GM12878 (cell line): ENCODE results near the gene NUDT16L1. TPM values are rescaled to one million over a fixed set of nuclear protein-coding genes. Genes with fewer than 3 reads are reported as not detected.

Experiments
- ATAC-seq: fragments of 200-7000 bp; cut with Tn5 transposase; 3 replicates; pipeline ENCODE4 v1.9.1; 2020; ENCODE audit warnings: mild to moderate bottlenecking, moderate library complexity
- BruUV-seq: library from RNA; stranded (reverse); fragments of 400-500 nt; replicated peaks from 2 replicates; lab custom pipeline; 2021; lab: Mats Ljungman, UMichigan
- CTCF ChIA-PET: fragments of 300-600 bp; sonication (Branson Sonifier 250); formaldehyde crosslinking; extraction: SDS; loops from one replicate; lab custom pipeline; 2021; ENCODE audit warnings: inconsistent platforms; lab: Yijun Ruan, JAX
- POLR2A ChIA-PET: fragments of 350-600 bp; formaldehyde crosslinking; extraction: SDS; loops from one replicate; lab custom pipeline; 2021; ENCODE audit warnings: inconsistent platforms; lab: Charles Lee
- RAD21 ChIA-PET: fragments of 300-600 bp; sonication (Branson Sonifier 250); formaldehyde crosslinking; loops from one replicate; lab custom pipeline; 2023; ENCODE audit warnings: antibody characterized with exemption; ENCODE audit not compliant: unreplicated experiment; lab: Charles Lee
- SMC1A ChIA-PET: fragments of 300-600 bp; sonication (Branson Sonifier 250); formaldehyde crosslinking; loops from one replicate; lab custom pipeline; 2023; ENCODE audit not compliant: unreplicated experiment, uncharacterized antibody; lab: Charles Lee
- DNase-seq: peaks from one replicate; pipeline ENCODE4 v3.0.0-alpha.2; 2011; ENCODE audit warnings: low read depth, low spot score
- FAIRE-seq: peaks from 3 replicates; lab custom pipeline; 2011; peaks lifted over from hg19 to GRCh38; lab: Jason Lieb, UNC
- H2AFZ ChIP-seq: 2 replicates; pipeline ENCODE4 v1.6.0; 2011; ENCODE audit warnings: low read depth, low read length, control low read depth; ENCODE audit not compliant: control insufficient read depth
- H3K27ac ChIP-seq: 2 replicates; pipeline ENCODE4 v1.5.1; 2011; ENCODE audit warnings: control low read depth; ENCODE audit not compliant: control insufficient read depth, insufficient read depth
- H3K27me3 ChIP-seq, 2 experiments: replicated peaks in 1 of 2; 2 replicates each; pipeline versions ENCODE4 v1.6.0 to v1.6.1; 2011; ENCODE audit warnings: low read length in 1 of 2; ENCODE audit not compliant: control insufficient read depth in 2 of 2, insufficient read depth in 2 of 2
- H3K36me3 ChIP-seq, 2 experiments: 2 replicates each; pipeline ENCODE4 v1.5.1; 2011; ENCODE audit warnings: low read length in 1 of 2; ENCODE audit not compliant: control insufficient read depth in 2 of 2, insufficient read depth in 2 of 2
- H3K4me1 ChIP-seq: 2 replicates; pipeline ENCODE4 v1.6.1; 2011; ENCODE audit warnings: mild to moderate bottlenecking, low read length, moderate library complexity, mixed read lengths; ENCODE audit not compliant: control insufficient read depth, insufficient read depth
- H3K4me2 ChIP-seq: 2 replicates; pipeline ENCODE4 v1.6.0; 2011; ENCODE audit warnings: control low read depth; ENCODE audit not compliant: control insufficient read depth, insufficient read depth
- H3K4me3 ChIP-seq: fragments of 200-600 bp; sonication (generic); 2 replicates; pipeline ENCODE4 v1.5.1; 2016
- H3K79me2 ChIP-seq: 2 replicates; pipeline ENCODE4 v1.6.0; 2011; ENCODE audit warnings: low read length; ENCODE audit not compliant: control insufficient read depth, insufficient read depth
- H3K9ac ChIP-seq: 2 replicates; pipeline ENCODE4 v1.8.0; 2011; ENCODE audit warnings: low read length, control low read depth, mixed read lengths; ENCODE audit not compliant: control insufficient read depth, insufficient read depth
- H3K9me3 ChIP-seq: replicated peaks from 3 replicates; pipeline ENCODE4 v1.5.1; 2011; ENCODE audit warnings: mild to moderate bottlenecking, low read length; ENCODE audit not compliant: control insufficient read depth, insufficient read depth
- H4K20me1 ChIP-seq: 2 replicates; pipeline ENCODE4 v1.6.0; 2011; ENCODE audit not compliant: control insufficient read depth, insufficient read depth
- BRCA1 ChIP-seq: IDR thresholded peaks from 2 replicates; pipeline ENCODE4 v1.6.1; 2011; ENCODE audit warnings: low read depth, low read length, improper control_type of control experiment
- CBX3 ChIP-seq: fragments of 200-600 bp; sonication (generic); IDR thresholded peaks from 2 replicates; pipeline ENCODE4 v1.6.1; 2016; ENCODE audit warnings: low read depth, borderline replicate concordance
- CUX1 ChIP-seq: IDR thresholded peaks from 2 replicates; pipeline ENCODE4 v1.6.1; 2012; ENCODE audit warnings: improper control_type of control experiment, low read depth, low read length; ENCODE audit not compliant: insufficient replicate concordance
- MYB ChIP-seq: fragments of 150-350 bp; IDR thresholded peaks from 2 replicates; pipeline ENCODE4 v1.6.1; 2014; ENCODE audit warnings: mild to moderate bottlenecking, low read depth, low read length, borderline replicate concordance
- WGBS: methylation state at CpG from one replicate; pipeline ENCODE4 v1.1.6; 2016; ENCODE audit warnings: low lambda C conversion rate; ENCODE audit not compliant: insufficient replicate concordance, insufficient coverage; ENCODE audit errors: missing lambda C conversion rate; 5-methylcytosine and 5-hydroxymethylcytosine counted together
- in situ Hi-C: fragments of 300-500 bp; cut with MboI; formaldehyde crosslinking; loops from 9 replicates; pipeline ENCODE4 v1.14.3; 2018; ENCODE audit warnings: mixed read lengths
- intact Hi-C: fragments of 100-400 bp; cut with micrococcal nuclease; formaldehyde crosslinking; loops from one replicate; pipeline ENCODE4 v1.14.2; 2022; ENCODE audit not compliant: unreplicated experiment
- polyA plus RNA-seq, 11 experiments: library from polyadenylated mRNA; depleted of rRNA in 4 of 11; unstranded in 6 of 11; stranded (reverse) in 5 of 11; fragments of >200 nt; fragmentation: Nextera tagmentation in 4 of 11; fragmentation: Illumina TruSeq in 1 of 11; extraction: Ambion mirVana in 4 of 11; extraction: Trizol in 1 of 11; gene quantifications; 1 replicate in 1 of 11; 2 replicates in 10 of 11; pipeline versions ENCODE4 v1.2.1 to v1.2.3, GENCODE V29; 2011 to 2016; ENCODE audit warnings: inconsistent platforms in 2 of 11, missing spikeins in 2 of 11, low read depth in 1 of 11
- total RNA-seq, 4 experiments: library from RNA; depleted of rRNA in 3 of 4; stranded (reverse); fragments of >200 nt in 3 of 4; fragmentation: Illumina TruSeq in 1 of 4; extraction: Trizol in 1 of 4; gene quantifications; 2 replicates each; pipeline versions ENCODE4 v1.2.1 to v1.2.3, GENCODE V29; 2013 to 2021

The NUDT16L1 gene
- total and polyA plus RNA-seq, 10 of the 15 experiments (the other 5 are each of a cell fraction or from before 2014, with no cell fraction given): 1.4 to 77.7 (median 28.9) TPM

DNA sequence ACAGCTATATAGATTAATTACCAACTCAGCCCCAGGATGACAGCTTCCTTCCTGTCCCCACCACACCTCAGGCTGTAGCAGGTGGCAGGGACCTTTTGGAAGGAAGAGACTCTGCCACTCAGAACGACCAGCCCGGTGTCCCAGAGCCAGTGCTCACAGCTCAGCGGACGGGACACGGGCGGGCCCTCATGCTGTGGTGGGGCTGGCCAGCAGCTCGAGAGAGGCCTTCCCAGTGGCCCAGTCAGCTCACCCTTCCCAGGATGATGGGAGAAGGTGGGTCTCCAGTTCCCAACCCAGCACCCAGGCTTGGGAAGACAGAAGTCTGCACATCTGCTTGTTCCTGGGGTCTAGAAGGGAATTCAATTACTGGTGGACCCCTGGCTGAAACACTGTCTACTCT is 10.5 kb downstream of the NUDT16L1 start (continued):
- no peak for TF ChIP-seq CUX1
- no peak for TF ChIP-seq CBX3
- TF ChIP-seq BRCA1: no peak

- CTCF ChIA-PET: no interaction called here
- RAD21 ChIA-PET: no interaction called here
- no peak overlapping the region for H3K4me3 ChIP-seq
- TF ChIP-seq MYB: no peak
- peaks cover 8 to 18% of the 10 kb centered on the region in 2 experiments; a peak in 3 of 4 replicates for H3K36me3 ChIP-seq
- WGBS: 83% methylated on average over 8 of the region's 8 CpGs
- no TSS peak for BruUV-seq
- H3K27me3 ChIP-seq: no peaks in the 10 kb centered on the region
- SMC1A ChIA-PET: interaction anchor here (0.6 to 0.8 kb wide), 2 partner anchors 35 to 269 kb away, joined by 3 to 4 read pairs; no protein-coding TSS in a partner anchor
- FAIRE-seq: no peak
- H3K9me3 ChIP-seq: no peaks in the 10 kb centered on the region
- H3K27ac ChIP-seq: no peak overlapping the region
- H4K20me1 ChIP-seq: no peaks in the 10 kb centered on the region
- no peaks in the 10 kb centered on the region for H3K4me1 ChIP-seq
- H3K4me2 ChIP-seq: no peak overlapping the region
- no peak overlapping the region for H2AFZ ChIP-seq
- POLR2A ChIA-PET: no interaction called here
- no peak for DNase-seq
- in situ Hi-C loops: no loop called here
- H3K79me2 ChIP-seq: no peaks in the 10 kb centered on the region
- intact Hi-C loops: no loop called here
- no peak overlapping the region for H3K9ac ChIP-seq
- ATAC-seq: no peak
These were observed 11.1 kb downstream of the NUDT16L1 start for GRCh38 chr16:4704491-4704890.
